Measurements from ENCODE around the gene NTM. TPM values are rescaled to one million over a fixed set of nuclear protein-coding genes. Genes with fewer than 3 reads are reported as not detected.

The NTM gene
- total RNA-seq, 1 experiment from 2014 or later = 16.4 TPM

DNA sequence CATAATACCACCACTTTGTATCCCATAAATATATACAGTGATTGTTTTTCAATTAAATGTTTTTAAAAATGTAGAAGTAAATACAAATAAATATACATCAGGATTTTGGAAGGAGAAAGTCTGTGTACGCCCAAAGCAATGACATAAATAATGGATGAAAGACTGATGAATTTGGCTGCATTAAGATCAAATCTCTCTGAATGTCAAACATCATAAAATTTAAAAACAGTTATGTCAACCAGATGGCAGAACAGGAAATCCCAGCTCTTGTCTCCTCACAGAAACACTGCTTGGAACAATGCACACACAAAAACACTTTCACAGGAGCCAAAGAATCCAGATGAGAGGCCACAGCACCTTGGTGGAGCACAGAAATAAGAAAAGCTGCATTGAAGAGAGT, 332.9 kb downstream of the NTM start:
- DNase-seq (ENCODE audit: low spot score) = no peak
- no peaks in the 10 kb centered on the region; the same call in 1 of the 2 replicates for H3K27me3 Mint-ChIP-seq (ENCODE audit: low read depth)
- peaks cover 18% of the 10 kb centered on the region for H3K36me3 Mint-ChIP-seq
- ChIA-PET POLR2A (no interaction called here), CTCF (interaction anchor here (1.2 to 3.8 kb wide), 2 partner anchors 9 to 15 kb away, joined by 4 to 21 read pairs; no protein-coding TSS in a partner anchor)
- ATAC-seq = no peak
- TF ChIP-seq, protein P1, sequence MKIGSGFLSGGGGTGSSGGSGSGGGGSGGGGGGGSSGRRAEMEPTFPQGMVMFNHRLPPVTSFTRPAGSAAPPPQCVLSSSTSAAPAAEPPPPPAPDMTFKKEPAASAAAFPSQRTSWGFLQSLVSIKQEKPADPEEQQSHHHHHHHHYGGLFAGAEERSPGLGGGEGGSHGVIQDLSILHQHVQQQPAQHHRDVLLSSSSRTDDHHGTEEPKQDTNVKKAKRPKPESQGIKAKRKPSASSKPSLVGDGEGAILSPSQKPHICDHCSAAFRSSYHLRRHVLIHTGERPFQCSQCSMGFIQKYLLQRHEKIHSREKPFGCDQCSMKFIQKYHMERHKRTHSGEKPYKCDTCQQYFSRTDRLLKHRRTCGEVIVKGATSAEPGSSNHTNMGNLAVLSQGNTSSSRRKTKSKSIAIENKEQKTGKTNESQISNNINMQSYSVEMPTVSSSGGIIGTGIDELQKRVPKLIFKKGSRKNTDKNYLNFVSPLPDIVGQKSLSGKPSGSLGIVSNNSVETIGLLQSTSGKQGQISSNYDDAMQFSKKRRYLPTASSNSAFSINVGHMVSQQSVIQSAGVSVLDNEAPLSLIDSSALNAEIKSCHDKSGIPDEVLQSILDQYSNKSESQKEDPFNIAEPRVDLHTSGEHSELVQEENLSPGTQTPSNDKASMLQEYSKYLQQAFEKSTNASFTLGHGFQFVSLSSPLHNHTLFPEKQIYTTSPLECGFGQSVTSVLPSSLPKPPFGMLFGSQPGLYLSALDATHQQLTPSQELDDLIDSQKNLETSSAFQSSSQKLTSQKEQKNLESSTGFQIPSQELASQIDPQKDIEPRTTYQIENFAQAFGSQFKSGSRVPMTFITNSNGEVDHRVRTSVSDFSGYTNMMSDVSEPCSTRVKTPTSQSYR (CRISPR knock-in tag; IDR thresholded peaks at IDR 0.05) = no peak
- TF ChIP-seq, protein P2, sequence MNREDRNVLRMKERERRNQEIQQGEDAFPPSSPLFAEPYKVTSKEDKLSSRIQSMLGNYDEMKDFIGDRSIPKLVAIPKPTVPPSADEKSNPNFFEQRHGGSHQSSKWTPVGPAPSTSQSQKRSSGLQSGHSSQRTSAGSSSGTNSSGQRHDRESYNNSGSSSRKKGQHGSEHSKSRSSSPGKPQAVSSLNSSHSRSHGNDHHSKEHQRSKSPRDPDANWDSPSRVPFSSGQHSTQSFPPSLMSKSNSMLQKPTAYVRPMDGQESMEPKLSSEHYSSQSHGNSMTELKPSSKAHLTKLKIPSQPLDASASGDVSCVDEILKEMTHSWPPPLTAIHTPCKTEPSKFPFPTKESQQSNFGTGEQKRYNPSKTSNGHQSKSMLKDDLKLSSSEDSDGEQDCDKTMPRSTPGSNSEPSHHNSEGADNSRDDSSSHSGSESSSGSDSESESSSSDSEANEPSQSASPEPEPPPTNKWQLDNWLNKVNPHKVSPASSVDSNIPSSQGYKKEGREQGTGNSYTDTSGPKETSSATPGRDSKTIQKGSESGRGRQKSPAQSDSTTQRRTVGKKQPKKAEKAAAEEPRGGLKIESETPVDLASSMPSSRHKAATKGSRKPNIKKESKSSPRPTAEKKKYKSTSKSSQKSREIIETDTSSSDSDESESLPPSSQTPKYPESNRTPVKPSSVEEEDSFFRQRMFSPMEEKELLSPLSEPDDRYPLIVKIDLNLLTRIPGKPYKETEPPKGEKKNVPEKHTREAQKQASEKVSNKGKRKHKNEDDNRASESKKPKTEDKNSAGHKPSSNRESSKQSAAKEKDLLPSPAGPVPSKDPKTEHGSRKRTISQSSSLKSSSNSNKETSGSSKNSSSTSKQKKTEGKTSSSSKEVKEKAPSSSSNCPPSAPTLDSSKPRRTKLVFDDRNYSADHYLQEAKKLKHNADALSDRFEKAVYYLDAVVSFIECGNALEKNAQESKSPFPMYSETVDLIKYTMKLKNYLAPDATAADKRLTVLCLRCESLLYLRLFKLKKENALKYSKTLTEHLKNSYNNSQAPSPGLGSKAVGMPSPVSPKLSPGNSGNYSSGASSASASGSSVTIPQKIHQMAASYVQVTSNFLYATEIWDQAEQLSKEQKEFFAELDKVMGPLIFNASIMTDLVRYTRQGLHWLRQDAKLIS (CRISPR knock-in tag; IDR thresholded peaks at IDR 0.05; ENCODE audit: borderline replicate concordance) = no peak
- TF ChIP-seq ATF1 (CRISPR knock-in tag; IDR thresholded peaks at IDR 0.05) (no peak), ZNF232 (CRISPR knock-in tag; IDR thresholded peaks at IDR 0.05) (no peak), NFATC4 (CRISPR knock-in tag; IDR thresholded peaks at IDR 0.05) (no peak), NFE2L1 (CRISPR knock-in tag; IDR thresholded peaks at IDR 0.05) (no peak), CBFB (CRISPR knock-in tag; IDR thresholded peaks at IDR 0.05; ENCODE audit: low read depth) (no peak), ETV6 (CRISPR knock-in tag; IDR thresholded peaks at IDR 0.05) (no peak)
- TF ChIP-seq, protein P3, sequence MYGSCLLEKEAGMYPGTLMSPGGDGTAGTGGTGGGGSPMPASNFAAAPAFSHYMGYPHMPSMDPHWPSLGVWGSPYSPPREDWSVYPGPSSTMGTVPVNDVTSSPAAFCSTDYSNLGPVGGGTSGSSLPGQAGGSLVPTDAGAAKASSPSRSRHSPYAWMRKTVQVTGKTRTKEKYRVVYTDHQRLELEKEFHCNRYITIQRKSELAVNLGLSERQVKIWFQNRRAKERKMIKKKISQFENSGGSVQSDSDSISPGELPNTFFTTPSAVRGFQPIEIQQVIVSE (CRISPR knock-in tag; IDR thresholded peaks at IDR 0.05; ENCODE audit: borderline replicate concordance) = no peak
- TF ChIP-seq, protein P4, sequence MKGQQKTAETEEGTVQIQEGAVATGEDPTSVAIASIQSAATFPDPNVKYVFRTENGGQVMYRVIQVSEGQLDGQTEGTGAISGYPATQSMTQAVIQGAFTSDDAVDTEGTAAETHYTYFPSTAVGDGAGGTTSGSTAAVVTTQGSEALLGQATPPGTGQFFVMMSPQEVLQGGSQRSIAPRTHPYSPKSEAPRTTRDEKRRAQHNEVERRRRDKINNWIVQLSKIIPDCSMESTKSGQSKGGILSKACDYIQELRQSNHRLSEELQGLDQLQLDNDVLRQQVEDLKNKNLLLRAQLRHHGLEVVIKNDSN (CRISPR knock-in tag; IDR thresholded peaks at IDR 0.05) = no peak
- TF ChIP-seq, protein P5, sequence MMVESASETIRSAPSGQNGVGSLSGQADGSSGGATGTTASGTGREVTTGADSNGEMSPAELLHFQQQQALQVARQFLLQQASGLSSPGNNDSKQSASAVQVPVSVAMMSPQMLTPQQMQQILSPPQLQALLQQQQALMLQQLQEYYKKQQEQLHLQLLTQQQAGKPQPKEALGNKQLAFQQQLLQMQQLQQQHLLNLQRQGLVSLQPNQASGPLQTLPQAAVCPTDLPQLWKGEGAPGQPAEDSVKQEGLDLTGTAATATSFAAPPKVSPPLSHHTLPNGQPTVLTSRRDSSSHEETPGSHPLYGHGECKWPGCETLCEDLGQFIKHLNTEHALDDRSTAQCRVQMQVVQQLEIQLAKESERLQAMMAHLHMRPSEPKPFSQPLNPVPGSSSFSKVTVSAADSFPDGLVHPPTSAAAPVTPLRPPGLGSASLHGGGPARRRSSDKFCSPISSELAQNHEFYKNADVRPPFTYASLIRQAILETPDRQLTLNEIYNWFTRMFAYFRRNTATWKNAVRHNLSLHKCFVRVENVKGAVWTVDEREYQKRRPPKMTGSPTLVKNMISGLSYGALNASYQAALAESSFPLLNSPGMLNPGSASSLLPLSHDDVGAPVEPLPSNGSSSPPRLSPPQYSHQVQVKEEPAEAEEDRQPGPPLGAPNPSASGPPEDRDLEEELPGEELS (CRISPR knock-in tag; IDR thresholded peaks at IDR 0.05) = no peak
- no peak overlapping the region for H3K4me3 Mint-ChIP-seq
- H3K27ac Mint-ChIP-seq = no peak overlapping the region
- H3K9me3 Mint-ChIP-seq = peaks cover 43% of the 10 kb centered on the region
- 0 out of 2 replicates have a peak, but pooled peaks cover 5% of the 10 kb centered on the region for H3K4me1 Mint-ChIP-seq

DNA sequence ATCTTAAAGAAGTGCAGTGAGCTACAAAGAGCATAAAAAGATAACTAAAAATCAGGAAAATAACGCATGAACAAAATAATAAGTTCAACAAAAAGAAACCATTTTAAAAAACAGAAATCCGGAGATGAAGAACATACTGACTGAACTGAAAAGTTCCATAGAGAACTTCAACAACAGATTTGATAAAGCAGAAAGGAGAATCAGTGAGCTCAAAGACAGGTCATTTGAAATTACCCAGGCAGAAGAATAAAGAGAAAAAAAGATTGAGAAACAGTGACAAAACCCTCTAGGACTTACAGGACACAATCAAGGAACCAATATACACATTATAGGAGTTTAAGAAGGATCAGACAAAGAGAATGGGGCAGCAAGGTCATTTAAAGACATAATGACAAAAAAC, 334.3 kb downstream of the NTM start:
- Mint-ChIP-seq H3K27me3 (ENCODE audit: low read depth) (no peaks in the 10 kb centered on the region; the same call in 1 of the 2 replicates), H3K36me3 (peaks cover 18% of the 10 kb centered on the region), H3K4me3 (no peak overlapping the region), H3K9me3 (peaks cover 43% of the 10 kb centered on the region), H3K4me1 (0 out of 2 replicates have a peak, but pooled peaks cover 5% of the 10 kb centered on the region), H3K27ac (no peak overlapping the region)
- DNase-seq (ENCODE audit: low spot score) = no peak
- no peak for ATAC-seq
- ChIA-PET CTCF (interaction anchor here (3.8 kb wide), 1 partner anchor 10 kb away, joined by 21 read pairs; no protein-coding TSS in a partner anchor), POLR2A (no interaction called here)
- TF ChIP-seq, protein P6, sequence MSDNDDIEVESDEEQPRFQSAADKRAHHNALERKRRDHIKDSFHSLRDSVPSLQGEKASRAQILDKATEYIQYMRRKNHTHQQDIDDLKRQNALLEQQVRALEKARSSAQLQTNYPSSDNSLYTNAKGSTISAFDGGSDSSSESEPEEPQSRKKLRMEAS (CRISPR knock-in tag; IDR thresholded peaks at IDR 0.05) = no peak
- no peak for TF ChIP-seq ATF1 (CRISPR knock-in tag; IDR thresholded peaks at IDR 0.05)
- no peak for TF ChIP-seq ZNF396 (CRISPR knock-in tag; IDR thresholded peaks at IDR 0.05; ENCODE audit: borderline replicate concordance)
- TF ChIP-seq ZNF263 (CRISPR knock-in tag; IDR thresholded peaks at IDR 0.05; ENCODE audit: low read depth) = no peak
- TF ChIP-seq, protein P1 (CRISPR knock-in tag; IDR thresholded peaks at IDR 0.05) = no peak
- TF ChIP-seq TP53 (CRISPR knock-in tag; IDR thresholded peaks at IDR 0.05) = no peak
- no peak for TF ChIP-seq ZNF317 (CRISPR knock-in tag; IDR thresholded peaks at IDR 0.05; ENCODE audit: borderline replicate concordance, low read depth)
- TF ChIP-seq, protein P7, sequence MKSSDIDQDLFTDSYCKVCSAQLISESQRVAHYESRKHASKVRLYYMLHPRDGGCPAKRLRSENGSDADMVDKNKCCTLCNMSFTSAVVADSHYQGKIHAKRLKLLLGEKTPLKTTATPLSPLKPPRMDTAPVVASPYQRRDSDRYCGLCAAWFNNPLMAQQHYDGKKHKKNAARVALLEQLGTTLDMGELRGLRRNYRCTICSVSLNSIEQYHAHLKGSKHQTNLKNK (CRISPR knock-in tag; IDR thresholded peaks at IDR 0.05) = no peak
- TF ChIP-seq, protein P8, sequence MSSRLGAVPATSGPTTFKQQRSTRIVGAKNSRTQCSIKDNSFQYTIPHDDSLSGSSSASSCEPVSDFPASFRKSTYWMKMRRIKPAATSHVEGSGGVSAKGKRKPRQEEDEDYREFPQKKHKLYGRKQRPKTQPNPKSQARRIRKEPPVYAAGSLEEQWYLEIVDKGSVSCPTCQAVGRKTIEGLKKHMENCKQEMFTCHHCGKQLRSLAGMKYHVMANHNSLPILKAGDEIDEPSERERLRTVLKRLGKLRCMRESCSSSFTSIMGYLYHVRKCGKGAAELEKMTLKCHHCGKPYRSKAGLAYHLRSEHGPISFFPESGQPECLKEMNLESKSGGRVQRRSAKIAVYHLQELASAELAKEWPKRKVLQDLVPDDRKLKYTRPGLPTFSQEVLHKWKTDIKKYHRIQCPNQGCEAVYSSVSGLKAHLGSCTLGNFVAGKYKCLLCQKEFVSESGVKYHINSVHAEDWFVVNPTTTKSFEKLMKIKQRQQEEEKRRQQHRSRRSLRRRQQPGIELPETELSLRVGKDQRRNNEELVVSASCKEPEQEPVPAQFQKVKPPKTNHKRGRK (CRISPR knock-in tag; IDR thresholded peaks at IDR 0.05; ENCODE audit: borderline replicate concordance) = no peak
- TF ChIP-seq GRHL2 (CRISPR knock-in tag; IDR thresholded peaks at IDR 0.05; ENCODE audit: insufficient replicate concordance, severe bottlenecking) = no peak
